Astrocyte (in vitro differentiated cells and primary cell): ENCODE data around the gene GLYATL1B.

Experiments used
- CTCF ChIP-seq: IDR thresholded peaks from 2 replicates; pipeline ENCODE4 v1.5.1; 2011; ENCODE audit warnings: low read depth, mild to moderate bottlenecking, inconsistent platforms, low read length, moderate library complexity; ENCODE audit not compliant: insufficient read depth
- EZH2 ChIP-seq: IDR thresholded peaks from 2 replicates; pipeline ENCODE4 v1.6.1; 2012; ENCODE audit warnings: mild to moderate bottlenecking, low read length, inconsistent platforms; ENCODE audit not compliant: insufficient read depth

GRCh38 chr11:59135648-59136461 lies 49.7 kb downstream of the GLYATL1B start:
- TF ChIP-seq CTCF = peak; percentile 86
- no peak for TF ChIP-seq EZH2
